Ascending aorta (tissue), 2 donors: ENCODE data around the gene XPNPEP2. TPM values are rescaled to one million over a fixed set of nuclear protein-coding genes. Genes with fewer than 3 reads are reported as not detected.

Source experiments
- DNase-seq, 2 donors: peaks; one replicate each; pipeline ENCODE4 v3.0.0-alpha.2; 2019; ENCODE audit warnings: low spot score in 2 of 2
- H3K27ac ChIP-seq, 2 donors: fragments of 200-600 bp; sonication (generic); one replicate each; pipeline ENCODE4 v1.5.1; 2016 to 2017; ENCODE audit warnings: mild to moderate bottlenecking in 1 of 2
- H3K27me3 ChIP-seq: fragments of 200-600 bp; sonication (generic); one replicate; pipeline ENCODE4 v1.5.1; 2017
- H3K36me3 ChIP-seq, 2 donors: fragments of 200-600 bp; sonication (generic); one replicate each; pipeline ENCODE4 v1.5.1; 2016
- H3K4me1 ChIP-seq, 2 donors: fragments of 200-600 bp; sonication (generic); one replicate each; pipeline ENCODE4 v1.5.1; 2016 to 2017; ENCODE audit warnings: mild to moderate bottlenecking in 1 of 2
- H3K4me3 ChIP-seq, 2 donors: fragments of 200-600 bp; sonication (generic); one replicate each; pipeline ENCODE4 v1.5.1; 2016 to 2017; ENCODE audit warnings: mild to moderate bottlenecking in 1 of 2
- H3K9me3 ChIP-seq, 2 donors: fragments of 200-600 bp; sonication (generic); one replicate each; pipeline ENCODE4 v1.5.1; 2016
- intact Hi-C: fragments of 100-400 bp; cut with DNase I; formaldehyde crosslinking; loops from one replicate; pipeline ENCODE4 v1.15.1; 2023
- total RNA-seq: library from RNA; depleted of rRNA; stranded (reverse); fragments of >200 nt; gene quantifications from one replicate; pipeline ENCODE4 v1.1.0, GENCODE V29; 2016
- TF ChIP-seq, protein P1 (sequence below), 3 experiments: fragments of 200-600 bp in 2 of 3; fragments of 450-650 bp in 1 of 3; sonication (generic) in 2 of 3; IDR thresholded peaks; one replicate each; pipeline ENCODE4 v1.5.1; 2016 to 2019; ENCODE audit warnings: antibody characterized with exemption in 3 of 3, mild to moderate bottlenecking in 1 of 3, moderate library complexity in 1 of 3

XPNPEP2 gene
- total RNA-seq, 1 donor from 2014 or later, result 7.7 TPM

DNA sequence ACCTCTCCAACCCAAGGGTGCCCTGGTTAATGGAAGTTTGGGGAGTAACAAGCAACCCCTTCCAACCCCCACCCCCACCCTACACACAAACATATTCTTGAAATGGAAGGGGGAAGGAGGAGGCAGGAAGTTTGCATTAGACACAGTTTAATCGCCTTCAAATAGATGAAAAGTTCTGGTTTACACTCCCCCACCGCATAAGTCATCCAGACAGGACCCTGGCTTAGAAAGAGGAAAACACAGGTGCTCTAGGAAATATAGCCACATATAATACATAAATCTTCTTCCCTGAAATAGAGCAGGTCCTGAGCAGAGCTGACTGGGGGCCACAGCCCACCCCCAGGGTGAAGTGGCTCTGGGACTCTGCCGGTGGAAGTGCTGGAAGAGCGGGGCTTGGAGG, 66.0 kb downstream of the XPNPEP2 start:
- no peaks in the 10 kb centered on the region for H3K27me3 ChIP-seq
- no peaks in the 10 kb centered on the region for H3K4me1 ChIP-seq
- intact Hi-C loops, result no loop called here
- H3K9me3 ChIP-seq, result no peaks in the 10 kb centered on the region
- no peak overlapping the region for H3K27ac ChIP-seq
- DNase-seq, result no peak
- no peak overlapping the region for H3K4me3 ChIP-seq
- TF ChIP-seq, protein P1, sequence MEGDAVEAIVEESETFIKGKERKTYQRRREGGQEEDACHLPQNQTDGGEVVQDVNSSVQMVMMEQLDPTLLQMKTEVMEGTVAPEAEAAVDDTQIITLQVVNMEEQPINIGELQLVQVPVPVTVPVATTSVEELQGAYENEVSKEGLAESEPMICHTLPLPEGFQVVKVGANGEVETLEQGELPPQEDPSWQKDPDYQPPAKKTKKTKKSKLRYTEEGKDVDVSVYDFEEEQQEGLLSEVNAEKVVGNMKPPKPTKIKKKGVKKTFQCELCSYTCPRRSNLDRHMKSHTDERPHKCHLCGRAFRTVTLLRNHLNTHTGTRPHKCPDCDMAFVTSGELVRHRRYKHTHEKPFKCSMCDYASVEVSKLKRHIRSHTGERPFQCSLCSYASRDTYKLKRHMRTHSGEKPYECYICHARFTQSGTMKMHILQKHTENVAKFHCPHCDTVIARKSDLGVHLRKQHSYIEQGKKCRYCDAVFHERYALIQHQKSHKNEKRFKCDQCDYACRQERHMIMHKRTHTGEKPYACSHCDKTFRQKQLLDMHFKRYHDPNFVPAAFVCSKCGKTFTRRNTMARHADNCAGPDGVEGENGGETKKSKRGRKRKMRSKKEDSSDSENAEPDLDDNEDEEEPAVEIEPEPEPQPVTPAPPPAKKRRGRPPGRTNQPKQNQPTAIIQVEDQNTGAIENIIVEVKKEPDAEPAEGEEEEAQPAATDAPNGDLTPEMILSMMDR (IDR thresholded peaks at IDR 0.05), result no peak
- H3K36me3 ChIP-seq, result peaks cover 4 to 13% of the 10 kb centered on the region in 2 donors

DNA sequence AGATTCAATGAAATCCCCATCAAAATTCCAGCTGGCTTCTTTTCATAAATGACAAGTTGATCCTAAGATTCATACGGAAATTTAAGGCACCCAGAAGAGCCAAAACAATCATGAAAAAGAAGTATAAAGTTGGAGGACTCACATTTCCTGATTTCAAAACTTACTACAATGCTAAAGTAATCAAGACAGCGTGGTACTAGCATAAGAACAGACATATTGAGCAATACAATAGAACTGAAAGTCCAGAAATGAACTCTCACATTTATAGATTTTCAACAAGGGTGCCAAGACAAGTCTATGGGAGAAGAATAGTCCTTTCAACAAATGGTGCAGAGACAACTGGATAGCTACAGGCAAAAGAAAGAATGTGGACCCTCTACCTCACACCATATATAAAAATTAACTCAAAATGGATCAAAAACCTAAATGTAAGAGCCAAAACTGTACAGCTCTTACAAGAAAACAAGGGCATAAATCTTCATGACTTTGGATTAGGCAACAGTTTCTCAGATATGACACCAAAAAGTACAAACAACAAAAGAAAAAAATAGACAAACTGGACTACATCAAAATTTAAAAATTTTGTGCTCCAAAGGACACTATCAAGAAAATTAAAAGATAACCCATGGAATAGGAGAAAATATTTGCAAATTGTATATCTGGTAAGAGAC, 69.5 kb downstream of the XPNPEP2 start:
- H3K4me1 ChIP-seq, result no peaks in the 10 kb centered on the region
- no peak overlapping the region for H3K27ac ChIP-seq

DNA sequence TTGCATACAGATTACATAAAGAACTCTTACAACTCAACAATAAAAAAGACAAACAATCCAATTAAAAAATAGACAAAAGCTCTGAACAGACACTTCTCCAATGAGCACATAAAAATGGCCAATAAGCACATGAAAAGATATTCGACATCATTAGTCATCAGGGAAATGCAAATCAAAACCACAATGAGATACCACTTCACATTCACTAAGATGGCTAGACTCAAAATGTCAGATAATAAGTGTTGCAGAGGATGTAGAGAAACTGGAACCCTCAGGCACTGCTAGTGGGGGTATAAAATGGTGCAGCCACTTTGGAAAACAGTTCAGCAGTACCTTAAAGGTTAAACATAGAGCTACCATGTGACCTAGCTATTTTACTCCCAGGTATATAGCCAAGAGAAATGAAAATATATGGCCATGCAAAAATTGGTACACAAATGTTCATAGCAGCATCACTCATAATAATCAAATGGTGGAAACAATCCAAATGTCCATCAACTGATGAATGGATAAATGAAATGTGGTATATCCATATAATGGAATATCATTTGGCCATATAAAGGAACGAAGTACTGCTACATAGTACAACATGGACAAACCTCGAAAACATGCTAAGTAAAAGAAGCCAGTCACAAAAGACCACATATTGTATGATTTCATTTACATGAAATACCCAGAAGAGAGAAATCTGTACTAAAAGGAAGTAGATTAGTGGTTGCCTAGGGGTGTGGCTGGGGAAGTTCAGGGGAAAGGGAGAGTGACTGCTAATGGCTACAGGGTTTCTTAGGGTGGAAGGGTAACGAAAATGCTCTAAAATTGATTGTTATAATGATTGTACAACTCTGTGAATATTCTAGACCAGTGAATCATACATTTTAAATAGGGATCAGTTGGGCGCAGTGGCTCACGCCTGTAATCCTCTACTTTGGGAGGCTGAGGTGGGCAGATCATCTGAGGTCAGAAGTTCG, 70.3 kb downstream of the XPNPEP2 start:
- TF ChIP-seq, protein P1 (IDR thresholded peaks at IDR 0.05), result no peak
- H3K27ac ChIP-seq, result no peak overlapping the region
- intact Hi-C loops, result no loop called here
- no peak overlapping the region for H3K4me3 ChIP-seq
- no peaks in the 10 kb centered on the region for H3K27me3 ChIP-seq
- peaks cover 4 to 16% of the 10 kb centered on the region in 2 donors for H3K36me3 ChIP-seq
- no peaks in the 10 kb centered on the region for H3K4me1 ChIP-seq
- H3K9me3 ChIP-seq, result no peaks in the 10 kb centered on the region
- no peak for DNase-seq

More for the DNA sequence above, 69.5 kb downstream of the XPNPEP2 start:
- no peaks in the 10 kb centered on the region for H3K9me3 ChIP-seq
- no peak overlapping the region for H3K4me3 ChIP-seq
- DNase-seq, result no peak
- H3K27me3 ChIP-seq, result no peaks in the 10 kb centered on the region
- intact Hi-C loops, result no loop called here
- H3K36me3 ChIP-seq, result peaks cover 4 to 16% of the 10 kb centered on the region in 2 donors
- TF ChIP-seq, protein P1 (IDR thresholded peaks at IDR 0.05), result no peak

DNA sequence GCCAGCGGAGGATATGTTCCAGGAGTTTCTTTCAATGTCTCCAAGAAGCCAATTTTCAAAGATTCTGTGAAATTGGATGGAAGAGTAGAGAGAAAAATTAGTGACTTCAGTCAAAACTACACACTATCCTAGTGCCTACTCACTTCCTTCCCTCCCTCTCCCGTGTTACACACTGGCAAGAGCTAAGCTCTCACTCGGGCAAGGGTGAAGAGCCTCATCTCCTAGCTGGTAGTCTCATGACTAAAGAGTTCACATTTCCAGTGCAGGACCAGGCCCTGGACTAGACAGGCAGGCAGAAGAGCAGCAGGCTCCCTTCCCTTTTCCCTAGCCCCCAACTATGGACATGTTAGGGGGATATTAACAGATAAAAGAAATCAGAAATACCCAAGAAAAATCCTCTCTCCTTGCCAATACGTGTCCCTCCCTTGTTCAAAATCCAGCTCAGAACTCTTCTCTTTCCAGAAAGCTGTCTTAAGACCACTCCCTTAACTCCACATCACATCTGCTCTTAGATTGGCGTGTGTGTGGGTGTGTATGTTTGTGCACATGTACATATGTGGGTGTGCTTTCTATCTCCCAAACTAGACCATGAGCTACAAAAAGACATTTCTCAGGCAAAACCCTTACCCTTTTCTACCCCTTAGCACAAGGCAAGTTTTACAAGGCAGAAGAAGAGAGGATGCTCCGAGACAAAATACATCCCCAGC, 75.0 kb downstream of the XPNPEP2 start:
- H3K36me3 ChIP-seq, result peaks cover 0 to 3% of the 10 kb centered on the region in 2 donors
- TF ChIP-seq, protein P1 (IDR thresholded peaks at IDR 0.05), result no peak
- no peaks in the 10 kb centered on the region for H3K9me3 ChIP-seq
- no peaks in the 10 kb centered on the region for H3K27me3 ChIP-seq
- no peak for DNase-seq
- intact Hi-C loops, result no loop called here
- H3K4me1 ChIP-seq, result no peaks in the 10 kb centered on the region
- no peak overlapping the region for H3K4me3 ChIP-seq
- H3K27ac ChIP-seq, result no peak overlapping the region

DNA sequence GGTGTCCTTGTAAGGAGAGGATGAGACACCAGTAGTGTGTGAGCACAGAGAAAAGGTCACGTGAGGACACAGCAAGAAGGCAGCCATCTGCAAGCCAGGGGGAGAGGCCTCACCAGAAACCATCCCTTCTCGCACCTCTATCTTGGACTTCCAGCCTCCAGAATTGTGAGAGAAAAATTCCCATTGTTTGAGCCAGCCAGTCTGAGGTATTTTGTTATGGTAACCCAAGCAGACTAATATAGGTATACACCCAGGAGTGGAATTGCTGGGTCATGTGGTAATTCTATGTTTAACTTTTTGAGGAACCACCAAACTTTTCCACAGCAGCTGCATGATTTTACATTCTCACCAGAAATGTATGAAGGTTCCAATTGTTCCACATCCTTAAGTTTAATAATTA, 79.3 kb downstream of the XPNPEP2 start:
- Histone ChIP-seq H3K36me3 (peaks cover 0 to under 1% of the 10 kb centered on the region in 2 donors), H3K9me3 (no peaks in the 10 kb centered on the region), H3K4me1 (no peaks in the 10 kb centered on the region), H3K27me3 (no peaks in the 10 kb centered on the region), H3K4me3 (no peak overlapping the region), H3K27ac (no peak overlapping the region)
- TF ChIP-seq, protein P1 (IDR thresholded peaks at IDR 0.05), result no peak
- intact Hi-C loops, result no loop called here
- no peak for DNase-seq

Other genes starting within 250 kb of the XPNPEP2 start
- gene SMARCA1, start 215.5 kb upstream of the XPNPEP2 start, total RNA-seq, result 21.5 TPM
- 22.4 TPM for gene OCRL, start 198.7 kb upstream of the XPNPEP2 start, total RNA-seq
- 2.2 TPM for gene APLN, start 84.0 kb upstream of the XPNPEP2 start, total RNA-seq
- 31.0 TPM for gene SASH3, start 41.0 kb downstream of the XPNPEP2 start, total RNA-seq
- gene ZDHHC9, start 104.9 kb downstream of the XPNPEP2 start, total RNA-seq, result 43.0 TPM
- 1.1 TPM for gene UTP14A, start 167.2 kb downstream of the XPNPEP2 start, total RNA-seq
- 10.3 TPM for gene BCORL1, start 243.7 kb downstream of the XPNPEP2 start, total RNA-seq